Epithelial cell of esophagus (primary cell): Measurements from ENCODE around the gene LTK.

Experiments used
- DNase-seq: peaks from one replicate; pipeline ENCODE4 v3.0.0; 2010; ENCODE audit warnings: low read depth
- H3K4me3 ChIP-seq: 2 replicates; pipeline ENCODE4 v1.5.1; 2011; ENCODE audit warnings: mild to moderate bottlenecking, low read length, control low read depth
- CTCF ChIP-seq: IDR thresholded peaks from 2 replicates; pipeline ENCODE4 v1.5.1; 2011; ENCODE audit warnings: low read depth, mild to moderate bottlenecking, low read length, control low read depth, inconsistent platforms; ENCODE audit not compliant: insufficient read depth; ENCODE audit errors: missing control alignments

LTK gene

GRCh38 chr15:41493205-41493901 lies 20.3 kb downstream of the LTK start, which contains the start of gene ITPKA:
ITPKA (plus strand) TSS chr15:41493874; CDS start chr15:41493928, 54 bp downstream.
- H3K4me3 ChIP-seq, result peak within 1 kb of the TSS; percentile 50
- TF ChIP-seq CTCF, result no peak
- DNase-seq, result peak; percentile 58

- TF ChIP-seq CTCF, result no peak
- H3K4me3 ChIP-seq, result peak overlapping the region; percentile 50
- no peak for DNase-seq
Measured at GRCh38 chr15:41492597-41493204, 20.9 kb downstream of the LTK start.

GRCh38 chr15:41491889-41492288 lies 21.7 kb downstream of the LTK start:
- no peak overlapping the region for H3K4me3 ChIP-seq

GRCh38 chr15:41490355-41490754 lies 23.3 kb downstream of the LTK start:
- peak; percentile 95 for DNase-seq
- no peak overlapping the region for H3K4me3 ChIP-seq
- TF ChIP-seq CTCF, result no peak

More at GRCh38 chr15:41491889-41492288, 21.7 kb downstream of the LTK start:
- no peak for TF ChIP-seq CTCF
- DNase-seq, result no peak

GRCh38 chr15:41489641-41490040 lies 24.0 kb downstream of the LTK start:
- H3K4me3 ChIP-seq, result no peak overlapping the region
- DNase-seq, result no peak
- no peak for TF ChIP-seq CTCF

GRCh38 chr15:41487802-41488201 lies 25.8 kb downstream of the LTK start:
- no peak for DNase-seq
- no peak overlapping the region for H3K4me3 ChIP-seq
- TF ChIP-seq CTCF, result no peak
